ENCODE measurements around the gene CYTH3. TPM values are rescaled to one million over a fixed set of nuclear protein-coding genes. Genes with fewer than 3 reads are reported as not detected.

CYTH3 gene
- total and polyA plus RNA-seq, 8 donors: 3.4 to 12.5 (median 4.5) TPM

- H3K4me1 ChIP-seq: peaks cover 0 to 7% (median 3%) of the 10 kb centered on the region in 3 donors
- no peak for DNase-seq
- H3K27me3 ChIP-seq: no peaks in the 10 kb centered on the region
- FAIRE-seq: no peak
- no peaks in the 10 kb centered on the region for H3K9me3 ChIP-seq
- H3K27ac ChIP-seq: no peak overlapping the region
- TF ChIP-seq CTCF (IDR thresholded peaks at IDR 0.05): no peak
- WGBS, 2 donors: 95 to 96% methylated on average over 4 of the region's 4 CpGs
- ATAC-seq: no peak
- no peaks in the 10 kb centered on the region for H3K36me3 ChIP-seq
- H3K4me3 ChIP-seq: no peak overlapping the region
- intact Hi-C loops (cut with DNase I): no loop called here
Observed at GRCh38 chr7:6249043-6249442, 23.4 kb downstream of the CYTH3 start.

- no peaks in the 10 kb centered on the region for H3K36me3 ChIP-seq
- H3K4me1 ChIP-seq: peaks cover 0 to 7% (median 3%) of the 10 kb centered on the region in 3 donors
- DNase-seq (no peak), ATAC-seq (peak in 3 of 4 donors; percentile 30 to 49 (median 44)), FAIRE-seq (no peak)
- no peak for TF ChIP-seq CTCF (IDR thresholded peaks at IDR 0.05)
- intact Hi-C loops (cut with DNase I): no loop called here
- no peak overlapping the region for H3K27ac ChIP-seq
- H3K4me3 ChIP-seq: no peak overlapping the region
- WGBS, 2 donors: 87 to 89% methylated on average over 6 of the region's 6 CpGs
- H3K9me3 ChIP-seq: no peaks in the 10 kb centered on the region
- H3K27me3 ChIP-seq: no peaks in the 10 kb centered on the region
Observed at GRCh38 chr7:6248581-6248980, 23.8 kb downstream of the CYTH3 start.

- no peak for ATAC-seq
- no peak overlapping the region for H3K4me3 ChIP-seq
- intact Hi-C loops (cut with DNase I): no loop called here
- no peak for DNase-seq
- H3K9me3 ChIP-seq: no peaks in the 10 kb centered on the region
- no peak overlapping the region for H3K27ac ChIP-seq
- H3K27me3 ChIP-seq: no peaks in the 10 kb centered on the region
- peaks cover 0 to 7% (median 3%) of the 10 kb centered on the region in 3 donors for H3K4me1 ChIP-seq
- WGBS, 2 donors: 85 to 86% methylated on average over 8 of the region's 8 CpGs
- TF ChIP-seq CTCF (IDR thresholded peaks at IDR 0.05): no peak
- no peak for FAIRE-seq
- H3K36me3 ChIP-seq: no peaks in the 10 kb centered on the region
Observed at GRCh38 chr7:6246251-6246917, 26.0 kb downstream of the CYTH3 start.

- Histone ChIP-seq H3K4me1 (peaks cover 0 to 7% (median 3%) of the 10 kb centered on the region in 3 donors), H3K4me3 (no peak overlapping the region), H3K36me3 (no peaks in the 10 kb centered on the region), H3K9me3 (no peaks in the 10 kb centered on the region), H3K27ac (no peak overlapping the region), H3K27me3 (no peaks in the 10 kb centered on the region)
- intact Hi-C loops (cut with DNase I): no loop called here
- WGBS, 2 donors: 84 to 93% methylated on average over 3 of the region's 3 CpGs
- DNase-seq (no peak), FAIRE-seq (no peak), ATAC-seq (no peak)
- no peak for TF ChIP-seq CTCF (IDR thresholded peaks at IDR 0.05)
Observed at GRCh38 chr7:6244021-6244420, 28.4 kb downstream of the CYTH3 start.

GRCh38 chr7:6243168-6243567 is 29.3 kb downstream of the CYTH3 start:
- intact Hi-C loops (cut with DNase I): no loop called here
- H3K9me3 ChIP-seq: no peaks in the 10 kb centered on the region
- DNase-seq (no peak), ATAC-seq (no peak), FAIRE-seq (no peak)
- no peak overlapping the region for H3K4me3 ChIP-seq
- TF ChIP-seq CTCF (IDR thresholded peaks at IDR 0.05): no peak
- H3K27ac ChIP-seq: no peak overlapping the region
- H3K36me3 ChIP-seq: no peaks in the 10 kb centered on the region
- H3K4me1 ChIP-seq: peaks cover 0 to 7% (median 3%) of the 10 kb centered on the region in 3 donors
- 97 to 99% methylated on average over 5 of the region's 5 CpGs for WGBS, 2 donors
- H3K27me3 ChIP-seq: no peaks in the 10 kb centered on the region
